ENCODE results near the gene SEC14L3. TPM values are rescaled to one million over a fixed set of nuclear protein-coding genes. Genes with fewer than 3 reads are reported as not detected.

SEC14L3 gene
- polyA plus RNA-seq, 6 donors from 2014 or later: not detected

GRCh38 chr22:30500628-30501027, 28.8 kb upstream of the SEC14L3 start:
- H3K4me3 Mint-ChIP-seq: no peak overlapping the region
- peaks cover 22 to 53% (median 23%) of the 10 kb centered on the region in 3 donors for H3K27me3 Mint-ChIP-seq
- ATAC-seq (ENCODE audit: low read depth in 2 of 2) (no peak), DNase-seq (no peak)
- H3K4me1 Mint-ChIP-seq: no peaks in the 10 kb centered on the region
- no peaks in the 10 kb centered on the region for H3K36me3 Mint-ChIP-seq
- peaks cover 0 to 3% (median 0%) of the 10 kb centered on the region in 7 donors for H3K9me3 Mint-ChIP-seq
- H3K27ac Mint-ChIP-seq: no peak overlapping the region

GRCh38 chr22:30497466-30498150, 25.8 kb upstream of the SEC14L3 start:
- no peak for ATAC-seq (ENCODE audit: low read depth in 2 of 2)
- peaks cover 0 to 5% (median 0%) of the 10 kb centered on the region in 7 donors for H3K9me3 Mint-ChIP-seq
- no peak overlapping the region for H3K27ac Mint-ChIP-seq
- no peak for DNase-seq
- peaks cover 15 to 44% (median 20%) of the 10 kb centered on the region in 3 donors for H3K27me3 Mint-ChIP-seq
- no peaks in the 10 kb centered on the region for H3K4me1 Mint-ChIP-seq
- H3K4me3 Mint-ChIP-seq: no peak overlapping the region
- H3K36me3 Mint-ChIP-seq: no peaks in the 10 kb centered on the region

- H3K36me3 Mint-ChIP-seq: no peaks in the 10 kb centered on the region
- H3K27me3 Mint-ChIP-seq: peaks cover 16 to 55% (median 25%) of the 10 kb centered on the region in 3 donors
- peaks cover 0 to 5% (median 0%) of the 10 kb centered on the region in 7 donors for H3K9me3 Mint-ChIP-seq
- ATAC-seq (ENCODE audit: low read depth in 2 of 2) (no peak), DNase-seq (no peak)
- H3K4me1 Mint-ChIP-seq: no peaks in the 10 kb centered on the region
- peak overlapping the region in 1 of 6 donors; percentile 56 for H3K27ac Mint-ChIP-seq
- H3K4me3 Mint-ChIP-seq: no peak overlapping the region
These were observed 23.4 kb upstream of the SEC14L3 start for GRCh38 chr22:30495041-30495784.

GRCh38 chr22:30492144-30492543, 20.3 kb upstream of the SEC14L3 start:
- Mint-ChIP-seq H3K9me3 (peaks cover 0 to 5% (median 0%) of the 10 kb centered on the region in 7 donors), H3K4me1 (no peaks in the 10 kb centered on the region), H3K4me3 (no peak overlapping the region), H3K27me3 (peaks cover 7 to 47% (median 25%) of the 10 kb centered on the region in 3 donors), H3K27ac (no peak overlapping the region), H3K36me3 (no peaks in the 10 kb centered on the region)
- DNase-seq (no peak), ATAC-seq (ENCODE audit: low read depth in 2 of 2) (no peak)

- H3K27me3 Mint-ChIP-seq: peaks cover 7 to 47% (median 25%) of the 10 kb centered on the region in 3 donors
- no peak for DNase-seq
- H3K27ac Mint-ChIP-seq: no peak overlapping the region
- peaks cover 0 to 5% (median 0%) of the 10 kb centered on the region in 7 donors for H3K9me3 Mint-ChIP-seq
- ATAC-seq (ENCODE audit: low read depth in 2 of 2): no peak
- H3K4me1 Mint-ChIP-seq: no peaks in the 10 kb centered on the region
- H3K4me3 Mint-ChIP-seq: no peak overlapping the region
- H3K36me3 Mint-ChIP-seq: no peaks in the 10 kb centered on the region
These were observed 19.6 kb upstream of the SEC14L3 start for GRCh38 chr22:30491381-30491780.

- H3K9me3 Mint-ChIP-seq: peaks cover 0 to 5% (median 0%) of the 10 kb centered on the region in 7 donors
- H3K4me1 Mint-ChIP-seq: peaks cover 0 to 4% (median 0%) of the 10 kb centered on the region in 3 donors
- DNase-seq (no peak), ATAC-seq (ENCODE audit: low read depth in 2 of 2) (no peak)
- H3K4me3 Mint-ChIP-seq: no peak overlapping the region
- no peak overlapping the region for H3K27ac Mint-ChIP-seq
- H3K36me3 Mint-ChIP-seq: no peaks in the 10 kb centered on the region
- peaks cover 7 to 43% (median 22%) of the 10 kb centered on the region in 3 donors for H3K27me3 Mint-ChIP-seq
These were observed 18.6 kb upstream of the SEC14L3 start for GRCh38 chr22:30490399-30490798.

GRCh38 chr22:30488121-30488520, 16.3 kb upstream of the SEC14L3 start:
- Mint-ChIP-seq H3K27ac (no peak overlapping the region), H3K4me1 (peaks cover 0 to 6% (median 0%) of the 10 kb centered on the region in 3 donors), H3K27me3 (peaks cover 2 to 25% (median 10%) of the 10 kb centered on the region in 3 donors), H3K9me3 (peaks cover 0 to 2% (median 0%) of the 10 kb centered on the region in 7 donors), H3K36me3 (no peaks in the 10 kb centered on the region), H3K4me3 (no peak overlapping the region)
- ATAC-seq (ENCODE audit: low read depth in 2 of 2) (no peak), DNase-seq (no peak)

GRCh38 chr22:30486661-30487115, 14.9 kb upstream of the SEC14L3 start:
- ATAC-seq (ENCODE audit: low read depth in 2 of 2) (no peak), DNase-seq (no peak)
- no peaks in the 10 kb centered on the region for H3K36me3 Mint-ChIP-seq
- peaks cover 0 to 23% (median 10%) of the 10 kb centered on the region in 3 donors for H3K27me3 Mint-ChIP-seq
- no peak overlapping the region for H3K27ac Mint-ChIP-seq
- peaks cover 0 to 6% (median 0%) of the 10 kb centered on the region in 3 donors for H3K4me1 Mint-ChIP-seq
- no peak overlapping the region for H3K4me3 Mint-ChIP-seq
- peaks cover 0 to 2% (median 0%) of the 10 kb centered on the region in 7 donors for H3K9me3 Mint-ChIP-seq

GRCh38 chr22:30486118-30486517, 14.3 kb upstream of the SEC14L3 start:
- no peaks in the 10 kb centered on the region for H3K36me3 Mint-ChIP-seq
- ATAC-seq (ENCODE audit: low read depth in 2 of 2) (no peak), DNase-seq (no peak)
- peak overlapping the region in 2 of 6 donors; percentile 34 to 37 for H3K27ac Mint-ChIP-seq
- H3K9me3 Mint-ChIP-seq: peaks cover 0 to 2% (median 0%) of the 10 kb centered on the region in 7 donors
- peaks cover 0 to 6% (median 0%) of the 10 kb centered on the region in 3 donors for H3K4me1 Mint-ChIP-seq
- no peak overlapping the region for H3K4me3 Mint-ChIP-seq
- H3K27me3 Mint-ChIP-seq: peaks cover 0 to 24% (median 7%) of the 10 kb centered on the region in 3 donors

GRCh38 chr22:30485362-30485988, 13.7 kb upstream of the SEC14L3 start:
- peaks cover 0 to 6% (median 0%) of the 10 kb centered on the region in 3 donors for H3K4me1 Mint-ChIP-seq
- H3K4me3 Mint-ChIP-seq: peak overlapping the region in 1 of 8 donors; percentile 43
- no peaks in the 10 kb centered on the region for H3K36me3 Mint-ChIP-seq
- peak; percentile 96 to 98 for ATAC-seq (ENCODE audit: low read depth in 2 of 2)
- no peaks in the 10 kb centered on the region for H3K9me3 Mint-ChIP-seq
- peak; percentile 58 for DNase-seq
- H3K27ac Mint-ChIP-seq: peak overlapping the region in 2 of 6 donors; percentile 34 to 37
- peaks cover 0 to 21% (median 1%) of the 10 kb centered on the region in 3 donors for H3K27me3 Mint-ChIP-seq

GRCh38 chr22:30483169-30483568, 11.4 kb upstream of the SEC14L3 start:
- no peaks in the 10 kb centered on the region for H3K36me3 Mint-ChIP-seq
- peaks cover 0 to 21% (median 5%) of the 10 kb centered on the region in 3 donors for H3K27me3 Mint-ChIP-seq
- DNase-seq: no peak
- H3K4me1 Mint-ChIP-seq: peaks cover 0 to 6% (median 0%) of the 10 kb centered on the region in 3 donors
- H3K27ac Mint-ChIP-seq: no peak overlapping the region
- no peaks in the 10 kb centered on the region for H3K9me3 Mint-ChIP-seq
- no peak for ATAC-seq (ENCODE audit: low read depth in 2 of 2)
- no peak overlapping the region for H3K4me3 Mint-ChIP-seq

- peaks cover 0 to 6% (median 0%) of the 10 kb centered on the region in 3 donors for H3K4me1 Mint-ChIP-seq
- ATAC-seq (ENCODE audit: low read depth in 2 of 2) (no peak), DNase-seq (no peak)
- no peaks in the 10 kb centered on the region for H3K9me3 Mint-ChIP-seq
- H3K27me3 Mint-ChIP-seq: peaks cover under 1 to 30% (median 10%) of the 10 kb centered on the region in 3 donors
- H3K36me3 Mint-ChIP-seq: no peaks in the 10 kb centered on the region
- H3K4me3 Mint-ChIP-seq: no peak overlapping the region
- no peak overlapping the region for H3K27ac Mint-ChIP-seq
These were observed 9.9 kb upstream of the SEC14L3 start for GRCh38 chr22:30481711-30482110.

- H3K36me3 Mint-ChIP-seq: no peaks in the 10 kb centered on the region
- H3K9me3 Mint-ChIP-seq: no peaks in the 10 kb centered on the region
- H3K4me3 Mint-ChIP-seq: no peak overlapping the region
- H3K27ac Mint-ChIP-seq: peak overlapping the region in 1 of 6 donors; percentile 50
- H3K4me1 Mint-ChIP-seq: no peaks in the 10 kb centered on the region
- peaks cover 7 to 34% (median 11%) of the 10 kb centered on the region in 3 donors for H3K27me3 Mint-ChIP-seq
- no peak for ATAC-seq (ENCODE audit: low read depth in 2 of 2)
- no peak for DNase-seq
These were observed 8.2 kb upstream of the SEC14L3 start for GRCh38 chr22:30479981-30480380.

Data from naive B cell (primary cell).